PC-3 (cell line): Measurements from ENCODE around the gene FHAD1. TPM values are rescaled to one million over a fixed set of nuclear protein-coding genes. Genes with fewer than 3 reads are reported as not detected.

ENCODE experiments used
- ATAC-seq: fragments of 200-7000 bp; cut with Tn5 transposase; 2 replicates; pipeline ENCODE4 v1.9.1; 2020; ENCODE audit warnings: mild to moderate bottlenecking, moderate library complexity
- BruUV-seq: library from RNA; stranded (reverse); fragments of 400-500 nt; replicated peaks from 2 replicates; lab custom pipeline; 2021; lab: Mats Ljungman, UMichigan
- CTCF ChIA-PET: fragments of 300-600 bp; sonication (Branson Sonifier 250); formaldehyde crosslinking; loops from one replicate; lab custom pipeline; 2022; ENCODE audit warnings: antibody characterized with exemption; lab: Charles Lee
- POLR2A ChIA-PET: fragments of 300-600 bp; sonication (Branson Sonifier 250); formaldehyde crosslinking; loops from one replicate; lab custom pipeline; 2022; ENCODE audit warnings: antibody characterized with exemption; ENCODE audit not compliant: unreplicated experiment; lab: Charles Lee
- DNase-seq: peaks from one replicate; pipeline ENCODE4 v3.0.0-alpha.2; 2015
- H2AFZ ChIP-seq: fragments of 300-600 bp; sonication (generic); 2 replicates; pipeline ENCODE4 v1.6.0; 2016; ENCODE audit warnings: antibody characterized with exemption, low read length
- H3F3A ChIP-seq: fragments of 300-600 bp; sonication (generic); one replicate; pipeline ENCODE4 v1.6.0; 2017; ENCODE audit warnings: antibody characterized with exemption, low read length, control low read depth, mild to moderate bottlenecking; ENCODE audit not compliant: unreplicated experiment
- H3K27ac ChIP-seq: fragments of 300-600 bp; sonication (generic); 2 replicates; pipeline ENCODE4 v1.5.1; 2016; ENCODE audit warnings: mild to moderate bottlenecking, low read length
- H3K27me3 ChIP-seq: fragments of 300-600 bp; sonication (generic); 2 replicates; pipeline ENCODE4 v1.6.1; 2016; ENCODE audit warnings: low read length, mixed read lengths
- H3K36me3 ChIP-seq: fragments of 300-600 bp; sonication (generic); 2 replicates; pipeline ENCODE4 v1.6.1; 2016; ENCODE audit warnings: low read depth, mixed run types, low read length, mixed read lengths
- H3K4me1 ChIP-seq: fragments of 300-600 bp; sonication (generic); 2 replicates; pipeline ENCODE4 v1.5.1; 2016; ENCODE audit warnings: low read length; ENCODE audit not compliant: insufficient read depth
- H3K4me2 ChIP-seq: fragments of 300-600 bp; sonication (generic); 2 replicates; pipeline ENCODE4 v1.6.0; 2016; ENCODE audit warnings: low read length
- H3K4me3 ChIP-seq: fragments of 300-600 bp; sonication (generic); 2 replicates; pipeline ENCODE4 v1.5.1; 2016; ENCODE audit warnings: mild to moderate bottlenecking, low read length, mixed read lengths
- H3K79me2 ChIP-seq: fragments of 300-600 bp; sonication (generic); 2 replicates; pipeline ENCODE4 v1.6.1; 2017; ENCODE audit warnings: low read length, mixed read lengths
- H3K9ac ChIP-seq: fragments of 300-600 bp; sonication (generic); 2 replicates; pipeline ENCODE4 v1.6.0; 2016; ENCODE audit warnings: mild to moderate bottlenecking, low read length
- H3K9me2 ChIP-seq: fragments of 300-600 bp; sonication (generic); replicated peaks from 2 replicates; pipeline ENCODE4 v1.6.1; 2016; ENCODE audit warnings: mixed run types, low read length, mixed read lengths
- H3K9me3 ChIP-seq: fragments of 300-600 bp; sonication (generic); 2 replicates; pipeline ENCODE4 v1.6.1; 2016; ENCODE audit warnings: low read length, mixed read lengths
- H4K20me1 ChIP-seq: fragments of 300-600 bp; sonication (generic); 2 replicates; pipeline ENCODE4 v1.6.1; 2016; ENCODE audit warnings: low read length, mixed read lengths
- EZH2 ChIP-seq: fragments of 300-600 bp; sonication (generic); IDR thresholded peaks from one replicate; pipeline ENCODE4 v1.6.1; 2017; ENCODE audit warnings: antibody characterized with exemption, mild to moderate bottlenecking, low read length; ENCODE audit not compliant: unreplicated experiment
- EZH2phosphoT487 ChIP-seq: fragments of 300-600 bp; sonication (generic); IDR thresholded peaks from 2 replicates; pipeline ENCODE4 v1.6.1; 2018; ENCODE audit warnings: mild to moderate bottlenecking, antibody characterized with exemption, low read length, borderline replicate concordance
- intact Hi-C: fragments of 100-400 bp; cut with micrococcal nuclease; formaldehyde crosslinking; loops from 2 replicates; pipeline ENCODE4 v1.9.0; 2023
- total RNA-seq: library from RNA; depleted of rRNA; stranded (reverse); fragments of >200 nt; gene quantifications from 2 replicates; pipeline ENCODE4 v1.2.3, GENCODE V29; 2014
- TF ChIP-seq, protein P1 (sequence below): fragments of 300-600 bp; sonication (generic); conservative IDR thresholded peaks from 2 replicates; pipeline ENCODE4 v1.5.1; 2017; ENCODE audit warnings: antibody characterized with exemption, low read depth, mild to moderate bottlenecking, low read length

The FHAD1 gene
- total RNA-seq, 1 experiment from 2014 or later: 0.95 TPM

DNA sequence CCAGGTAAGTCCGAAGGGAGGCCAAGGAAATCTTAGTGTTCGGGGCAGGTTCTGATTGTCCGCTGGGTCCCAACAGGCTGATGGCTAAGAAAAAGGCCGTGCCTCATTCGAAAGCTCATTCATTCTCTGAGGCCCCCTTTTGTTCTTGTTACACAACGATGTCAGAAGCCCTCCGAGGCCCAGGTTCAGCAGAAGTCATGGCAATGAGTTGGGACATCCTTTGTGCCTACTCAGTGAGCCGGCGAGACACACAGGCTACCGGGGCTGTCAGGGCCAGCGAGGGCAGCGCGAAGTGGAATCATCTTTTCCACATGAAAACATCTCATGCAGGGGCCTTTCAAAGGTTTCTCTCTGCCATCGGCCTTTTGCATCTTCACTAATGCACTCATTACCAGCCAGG is 113.7 kb downstream of the FHAD1 start:
- H3K27ac ChIP-seq: no peak overlapping the region
- BruUV-seq: no TSS peak
- TF ChIP-seq, protein P1, sequence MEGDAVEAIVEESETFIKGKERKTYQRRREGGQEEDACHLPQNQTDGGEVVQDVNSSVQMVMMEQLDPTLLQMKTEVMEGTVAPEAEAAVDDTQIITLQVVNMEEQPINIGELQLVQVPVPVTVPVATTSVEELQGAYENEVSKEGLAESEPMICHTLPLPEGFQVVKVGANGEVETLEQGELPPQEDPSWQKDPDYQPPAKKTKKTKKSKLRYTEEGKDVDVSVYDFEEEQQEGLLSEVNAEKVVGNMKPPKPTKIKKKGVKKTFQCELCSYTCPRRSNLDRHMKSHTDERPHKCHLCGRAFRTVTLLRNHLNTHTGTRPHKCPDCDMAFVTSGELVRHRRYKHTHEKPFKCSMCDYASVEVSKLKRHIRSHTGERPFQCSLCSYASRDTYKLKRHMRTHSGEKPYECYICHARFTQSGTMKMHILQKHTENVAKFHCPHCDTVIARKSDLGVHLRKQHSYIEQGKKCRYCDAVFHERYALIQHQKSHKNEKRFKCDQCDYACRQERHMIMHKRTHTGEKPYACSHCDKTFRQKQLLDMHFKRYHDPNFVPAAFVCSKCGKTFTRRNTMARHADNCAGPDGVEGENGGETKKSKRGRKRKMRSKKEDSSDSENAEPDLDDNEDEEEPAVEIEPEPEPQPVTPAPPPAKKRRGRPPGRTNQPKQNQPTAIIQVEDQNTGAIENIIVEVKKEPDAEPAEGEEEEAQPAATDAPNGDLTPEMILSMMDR: no peak
- TF ChIP-seq EZH2: no peak
- TF ChIP-seq EZH2phosphoT487: no peak
- H3K9me2 ChIP-seq: no peaks in the 10 kb centered on the region
- peaks cover 21% of the 10 kb centered on the region for H3K4me1 ChIP-seq
- no peaks in the 10 kb centered on the region for H4K20me1 ChIP-seq
- no peak overlapping the region for H3K4me2 ChIP-seq
- no peak for DNase-seq
- H3K36me3 ChIP-seq: no peaks in the 10 kb centered on the region
- ATAC-seq: no peak
- intact Hi-C loops: no loop called here
- CTCF ChIA-PET: interaction anchor here (0.6 kb wide), 1 partner anchor 23 kb away, joined by 4 read pairs; no protein-coding TSS in a partner anchor
- no peaks in the 10 kb centered on the region for H3K79me2 ChIP-seq
- no peak overlapping the region for H2AFZ ChIP-seq
- no peak overlapping the region for H3K9ac ChIP-seq
- no peak overlapping the region for H3K4me3 ChIP-seq
- no peaks in the 10 kb centered on the region for H3K9me3 ChIP-seq
- POLR2A ChIA-PET: no interaction called here
- no peaks in the 10 kb centered on the region for H3F3A ChIP-seq
- H3K27me3 ChIP-seq: no peaks in the 10 kb centered on the region

DNA sequence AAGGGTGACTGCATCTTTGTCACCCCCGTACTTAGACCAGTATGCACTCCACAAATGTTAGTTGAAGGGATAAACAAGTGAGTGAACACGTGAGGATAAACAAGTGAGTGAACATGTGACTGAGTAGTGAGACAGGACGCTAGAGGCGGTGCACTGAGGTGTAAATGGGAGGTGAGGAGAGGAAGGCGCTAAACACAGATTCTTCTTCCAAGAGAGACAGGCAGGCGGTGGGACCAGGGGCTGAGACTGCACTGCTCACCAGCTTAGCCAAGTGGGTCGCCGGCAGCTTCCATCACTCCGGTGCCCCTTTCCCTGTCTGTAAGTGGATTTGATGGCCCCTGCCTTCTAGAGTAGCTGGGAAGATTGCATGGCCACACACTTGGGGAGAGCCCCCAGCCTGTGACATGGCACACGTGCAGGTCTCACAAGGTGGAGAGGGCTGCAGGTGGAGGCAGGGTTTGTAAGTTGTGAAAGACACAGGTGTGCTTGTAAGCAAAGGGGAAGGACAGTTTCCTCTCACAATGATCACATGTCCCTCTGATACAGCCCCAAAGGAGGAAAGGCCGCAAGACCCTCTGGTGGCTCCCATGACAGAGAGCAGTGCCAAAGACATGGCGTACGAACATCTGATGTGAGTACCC is 115.2 kb downstream of the FHAD1 start:
- Histone ChIP-seq H3K9me2 (no peaks in the 10 kb centered on the region), H3K27ac (no peak overlapping the region), H3K4me2 (no peak overlapping the region), H3K27me3 (no peaks in the 10 kb centered on the region), H3K4me3 (no peak overlapping the region), H3K36me3 (no peaks in the 10 kb centered on the region), H3K9me3 (no peaks in the 10 kb centered on the region), H4K20me1 (no peaks in the 10 kb centered on the region), H3F3A (no peaks in the 10 kb centered on the region), H3K4me1 (peaks cover 6% of the 10 kb centered on the region), H3K79me2 (no peaks in the 10 kb centered on the region), H3K9ac (no peak overlapping the region), H2AFZ (no peak overlapping the region)
- ATAC-seq (no peak), DNase-seq (no peak)
- CTCF ChIA-PET: no interaction called here
- intact Hi-C loops: no loop called here
- POLR2A ChIA-PET: no interaction called here
- no TSS peak for BruUV-seq
- TF ChIP-seq EZH2phosphoT487 (no peak), EZH2 (no peak)
- TF ChIP-seq, protein P1: no peak

DNA sequence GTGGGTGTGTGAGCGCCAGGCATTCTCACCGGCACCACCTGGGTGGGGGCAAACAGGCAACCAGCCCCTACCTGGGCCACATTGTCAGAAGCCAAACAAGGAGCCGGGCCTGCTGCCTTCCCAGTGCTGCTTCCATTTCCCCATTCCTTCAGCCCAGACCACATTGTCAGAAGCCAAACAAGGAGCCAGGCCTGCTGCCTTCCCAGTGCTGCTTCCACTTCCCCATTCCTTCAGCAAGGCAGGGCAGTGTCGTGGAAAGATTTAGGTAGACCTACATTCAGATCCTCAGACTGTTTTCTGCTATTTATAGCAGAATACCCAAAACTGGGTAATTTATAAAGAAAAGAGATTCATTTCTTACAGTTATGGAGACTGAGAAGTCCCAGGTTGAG is 115.7 kb downstream of the FHAD1 start:
- BruUV-seq: no TSS peak
- no peaks in the 10 kb centered on the region for H3K27me3 ChIP-seq
- no peaks in the 10 kb centered on the region for H3K9me3 ChIP-seq
- intact Hi-C loops: no loop called here
- no peak for TF ChIP-seq EZH2
- H3K36me3 ChIP-seq: no peaks in the 10 kb centered on the region
- H3K9ac ChIP-seq: no peak overlapping the region
- no peaks in the 10 kb centered on the region for H3K79me2 ChIP-seq
- no peak overlapping the region for H2AFZ ChIP-seq
- no peaks in the 10 kb centered on the region for H3F3A ChIP-seq
- ATAC-seq: no peak
- H3K4me1 ChIP-seq: peaks cover 2% of the 10 kb centered on the region; the same call in 1 of the 2 replicates
- no peak overlapping the region for H3K4me3 ChIP-seq
- H3K27ac ChIP-seq: no peak overlapping the region
- H3K4me2 ChIP-seq: no peak overlapping the region
- H3K9me2 ChIP-seq: no peaks in the 10 kb centered on the region
- H4K20me1 ChIP-seq: no peaks in the 10 kb centered on the region
- ChIA-PET CTCF (no interaction called here), POLR2A (no interaction called here)
- no peak for DNase-seq
